Suppressor macrophage treated with lipopolysaccharide for 4 hours (primary cell): ENCODE measurements around the gene PHF3.

Experiments
- DNase-seq: peaks from one replicate; pipeline ENCODE4 v3.0.0-alpha.2; 2020

The PHF3 gene

GRCh38 chr6:63649847-63650265, 14.3 kb downstream of the PHF3 start:
- no peak for DNase-seq

GRCh38 chr6:63652980-63653379, 17.4 kb downstream of the PHF3 start:
- DNase-seq: no peak

- no peak for DNase-seq
These were observed 25.2 kb downstream of the PHF3 start for GRCh38 chr6:63660757-63661156.

GRCh38 chr6:63661769-63662168, 26.2 kb downstream of the PHF3 start:
- DNase-seq: no peak

GRCh38 chr6:63663147-63663955, 27.7 kb downstream of the PHF3 start:
- DNase-seq: no peak

- DNase-seq: no peak
These were observed 28.3 kb downstream of the PHF3 start for GRCh38 chr6:63663956-63664281.

- DNase-seq: no peak
These were observed 35.6 kb downstream of the PHF3 start for GRCh38 chr6:63671098-63671754.

GRCh38 chr6:63672582-63673129, 37.1 kb downstream of the PHF3 start:
- DNase-seq: no peak

- no peak for DNase-seq
These were observed 38.1 kb downstream of the PHF3 start for GRCh38 chr6:63673692-63674091.

GRCh38 chr6:63674635-63675034, 39.0 kb downstream of the PHF3 start:
- DNase-seq: no peak

GRCh38 chr6:63675138-63675537, 39.5 kb downstream of the PHF3 start:
- no peak for DNase-seq

- DNase-seq: no peak
These were observed 41.0 kb downstream of the PHF3 start for GRCh38 chr6:63676412-63677114.

GRCh38 chr6:63677282-63677681, 41.7 kb downstream of the PHF3 start:
- peak; percentile 14 for DNase-seq

- peak; percentile 59 for DNase-seq
These were observed 47.5 kb downstream of the PHF3 start for GRCh38 chr6:63683071-63683603.

- peak; percentile 74 for DNase-seq
These were observed 50.1 kb downstream of the PHF3 start for GRCh38 chr6:63685446-63686379.

- no peak for DNase-seq
These were observed 53.8 kb downstream of the PHF3 start for GRCh38 chr6:63689421-63689820.

- peak; percentile 23 for DNase-seq
These were observed 54.6 kb downstream of the PHF3 start for GRCh38 chr6:63690221-63690620.

GRCh38 chr6:63705707-63706106, 70.1 kb downstream of the PHF3 start:
- no peak for DNase-seq

- DNase-seq: no peak
These were observed 71.0 kb downstream of the PHF3 start for GRCh38 chr6:63706630-63707029.

GRCh38 chr6:63708631-63709030, 73.0 kb downstream of the PHF3 start:
- no peak for DNase-seq

- no peak for DNase-seq
These were observed 73.5 kb downstream of the PHF3 start for GRCh38 chr6:63709148-63709547.

GRCh38 chr6:63713332-63713731, 77.7 kb downstream of the PHF3 start:
- no peak for DNase-seq
